K562 (cell line): Measurements from ENCODE around the gene GLIS1. TPM values are rescaled to one million over a fixed set of nuclear protein-coding genes. Genes with fewer than 3 reads are reported as not detected.

Experiments
- ATAC-seq: fragments of 200-7000 bp; cut with Tn5 transposase; 3 replicates; pipeline ENCODE4 v1.9.1; 2020; ENCODE audit warnings: moderate library complexity
- BruUV-seq: library from RNA; stranded (reverse); fragments of 400-500 nt; replicated peaks from 2 replicates; lab custom pipeline; 2021; lab: Mats Ljungman, UMichigan
- CTCF ChIA-PET: fragments of 300-600 bp; formaldehyde crosslinking; extraction: SDS; loops from one replicate; lab custom pipeline; 2021; ENCODE audit warnings: low intra/inter-chr PET ratio; lab: Yijun Ruan, JAX
- POLR2A ChIA-PET: fragments of 300-600, 350-650 bp; sonication (Branson Sonifier 250); formaldehyde crosslinking; extraction: SDS; loops from one replicate; lab custom pipeline; 2021; ENCODE audit warnings: antibody characterized with exemption, inconsistent platforms; lab: Yijun Ruan, JAX
- DNase-seq, 4 experiments: peaks; one replicate each; pipeline versions ENCODE4 v3.0.0 to v3.0.0-alpha.2; 2011 to 2018; ENCODE audit warnings: low spot score in 3 of 4, mixed read lengths in 3 of 4; ENCODE audit errors: extremely low read depth in 1 of 4
- FAIRE-seq: peaks from 2 replicates; lab custom pipeline; 2011; peaks lifted over from hg19 to GRCh38; lab: Jason Lieb, UNC
- H2AFZ ChIP-seq: 2 replicates; pipeline ENCODE4 v1.6.0; 2011; ENCODE audit warnings: low read depth, low read length, control low read depth, inconsistent platforms
- H3K27ac ChIP-seq: fragments of 200-600 bp; 3 replicates; pipeline ENCODE4 v1.8.0; 2011; ENCODE audit warnings: low read depth, mild to moderate bottlenecking, control low read depth, inconsistent platforms, low read length, moderate library complexity, mixed read lengths; ENCODE audit errors: extremely low read depth
- H3K27me3 ChIP-seq, 2 experiments: fragments of 300-600 bp in 1 of 2; 2 replicates in 1 of 2; 3 replicates in 1 of 2; pipeline versions ENCODE4 v1.6.0 to v1.8.0; 2011; ENCODE audit warnings: inconsistent platforms in 2 of 2, low read length in 2 of 2, mild to moderate bottlenecking in 1 of 2, mixed read lengths in 1 of 2, moderate library complexity in 1 of 2; ENCODE audit not compliant: control insufficient read depth in 2 of 2, insufficient read depth in 2 of 2
- H3K36me3 ChIP-seq: fragments of 300-600 bp; 3 replicates; pipeline ENCODE4 v1.8.0; 2011; ENCODE audit warnings: mild to moderate bottlenecking, low read length, inconsistent platforms; ENCODE audit not compliant: control insufficient read depth, insufficient read depth
- H3K4me1 ChIP-seq, 2 experiments: fragments of 200-600 bp in 1 of 2; replicated peaks in 1 of 2; 2 replicates in 1 of 2; 3 replicates in 1 of 2; pipeline versions ENCODE4 v1.5.1 to v1.8.0; 2011; ENCODE audit warnings: inconsistent platforms in 2 of 2, low read length in 2 of 2, mild to moderate bottlenecking in 1 of 2, mixed read lengths in 1 of 2, moderate library complexity in 1 of 2; ENCODE audit not compliant: control insufficient read depth in 2 of 2, insufficient read depth in 2 of 2
- H3K4me2 ChIP-seq: 2 replicates; pipeline ENCODE4 v1.6.1; 2011; ENCODE audit warnings: low read length, control low read depth, inconsistent platforms, mixed read lengths; ENCODE audit not compliant: insufficient read depth
- H3K4me3 ChIP-seq: fragments of 200-600 bp; sonication (generic), shearing (Covaris generic); 2 replicates; pipeline ENCODE4 v1.5.1; 2016; ENCODE audit warnings: control low read depth, inconsistent platforms
- H3K79me2 ChIP-seq: fragments of 200-600 bp; 3 replicates; pipeline ENCODE4 v1.8.0; 2011; ENCODE audit warnings: low read length, inconsistent platforms; ENCODE audit not compliant: control insufficient read depth, insufficient read depth
- H3K9ac ChIP-seq, 2 experiments: 2 replicates each; pipeline versions ENCODE4 v1.6.0 to v1.6.1; 2011; ENCODE audit warnings: low read depth in 2 of 2, low read length in 2 of 2, control low read depth in 1 of 2, inconsistent platforms in 1 of 2, mild to moderate bottlenecking in 1 of 2, mixed read lengths in 1 of 2; ENCODE audit not compliant: insufficient read depth in 1 of 2
- H3K9me1 ChIP-seq: one replicate; pipeline ENCODE4 v1.6.0; 2011; ENCODE audit warnings: inconsistent platforms, mild to moderate bottlenecking, low read length, moderate library complexity; ENCODE audit not compliant: control insufficient read depth, insufficient read depth
- H3K9me3 ChIP-seq: replicated peaks from 2 replicates; pipeline ENCODE4 v1.5.1; 2011; ENCODE audit warnings: low read depth, low read length, inconsistent platforms; ENCODE audit not compliant: control insufficient read depth, insufficient read depth
- H4K20me1 ChIP-seq: replicated peaks from 2 replicates; pipeline ENCODE4 v1.6.1; 2011; ENCODE audit warnings: low read length, inconsistent platforms, mixed read lengths; ENCODE audit not compliant: control insufficient read depth, insufficient read depth
- C11orf30 ChIP-seq: fragments of 450-650 bp; IDR thresholded peaks from 2 replicates; pipeline ENCODE4 v1.6.1; 2016; ENCODE audit warnings: low read depth, mild to moderate bottlenecking
- IFI16 ChIP-seq: fragments of 250-450 bp; sonication (Bioruptor Pico); IDR thresholded peaks from 2 replicates; pipeline ENCODE4 v2.1.2; 2022; ENCODE audit warnings: mild to moderate bottlenecking, inconsistent platforms
- LARP7 ChIP-seq: fragments of 450-650 bp; IDR thresholded peaks from 2 replicates; pipeline ENCODE4 v1.6.1; 2016
- MAFG ChIP-seq: fragments of 450-650 bp; conservative IDR thresholded peaks from 2 replicates; pipeline ENCODE4 v1.6.1; 2016; ENCODE audit warnings: missing genetic modification characterization, missing compliant biosample characterization
- PCBP2 ChIP-seq: fragments of 200-400 bp; formaldehyde crosslinking; IDR thresholded peaks from 2 replicates; pipeline ENCODE4 v1.6.1; 2018; ENCODE audit warnings: low read length, low read depth, mild to moderate bottlenecking, moderate library complexity; ENCODE audit not compliant: poor library complexity, severe bottlenecking
- ZNF316 ChIP-seq: fragments of 450-650 bp; IDR thresholded peaks from 2 replicates; pipeline ENCODE4 v1.6.1; 2016
- ZNF354B ChIP-seq: fragments of 250-450 bp; sonication (Bioruptor Pico); IDR thresholded peaks from 2 replicates; pipeline ENCODE4 v1.4.0; 2020
- WGBS: fragments of 100-300 bp; shearing (Covaris generic); methylation state at CpG from one replicate; pipeline ENCODE4 v1.1.6; 2016; ENCODE audit warnings: low coverage, mixed read lengths; ENCODE audit not compliant: insufficient coverage; ENCODE audit errors: missing lambda C conversion rate; 5-methylcytosine and 5-hydroxymethylcytosine counted together
- in situ Hi-C: fragments of 300-500 bp; cut with MboI; formaldehyde crosslinking; loops from 4 replicates; pipeline ENCODE4 v1.15.0; 2018; ENCODE audit warnings: inconsistent platforms, mixed read lengths
- intact Hi-C: fragments of 100-400 bp; cut with micrococcal nuclease; formaldehyde crosslinking; loops from 2 replicates; pipeline ENCODE4 v1.14.2; 2022
- polyA plus RNA-seq, 8 experiments: library from polyadenylated mRNA; depleted of rRNA in 4 of 8; stranded (reverse) in 5 of 8; unstranded in 3 of 8; fragments of >200 nt; fragmentation: Nextera tagmentation in 2 of 8; fragmentation: Illumina TruSeq in 1 of 8; extraction: Ambion mirVana in 2 of 8; extraction: Trizol in 1 of 8; gene quantifications; 2 replicates each; pipeline versions ENCODE4 v1.2.1 to v1.2.3, GENCODE V29; 2011 to 2014; ENCODE audit warnings: inconsistent platforms in 1 of 8, missing spikeins in 1 of 8
- total RNA-seq, 7 experiments: library from RNA; depleted of rRNA in 6 of 7; stranded (reverse); fragments of >200 nt in 6 of 7; fragmentation: Illumina TruSeq in 2 of 7; extraction: Trizol in 2 of 7; gene quantifications; 2 replicates each; pipeline versions ENCODE4 v1.2.1 to v1.2.3, GENCODE V29; 2011 to 2021; ENCODE audit warnings: low replicate concordance in 1 of 7
- TF ChIP-seq, protein P1 (sequence below): fragments of 250-450 bp; sonication (Bioruptor Pico); IDR thresholded peaks from 2 replicates; pipeline ENCODE4 v1.8.0; 2021; ENCODE audit warnings: moderate library complexity, mild to moderate bottlenecking, inconsistent platforms

Gene GLIS1
- total and polyA plus RNA-seq, 9 of the 15 experiments (the other 6 are each of a cell fraction or from before 2014, with no cell fraction given) = not detected

DNA sequence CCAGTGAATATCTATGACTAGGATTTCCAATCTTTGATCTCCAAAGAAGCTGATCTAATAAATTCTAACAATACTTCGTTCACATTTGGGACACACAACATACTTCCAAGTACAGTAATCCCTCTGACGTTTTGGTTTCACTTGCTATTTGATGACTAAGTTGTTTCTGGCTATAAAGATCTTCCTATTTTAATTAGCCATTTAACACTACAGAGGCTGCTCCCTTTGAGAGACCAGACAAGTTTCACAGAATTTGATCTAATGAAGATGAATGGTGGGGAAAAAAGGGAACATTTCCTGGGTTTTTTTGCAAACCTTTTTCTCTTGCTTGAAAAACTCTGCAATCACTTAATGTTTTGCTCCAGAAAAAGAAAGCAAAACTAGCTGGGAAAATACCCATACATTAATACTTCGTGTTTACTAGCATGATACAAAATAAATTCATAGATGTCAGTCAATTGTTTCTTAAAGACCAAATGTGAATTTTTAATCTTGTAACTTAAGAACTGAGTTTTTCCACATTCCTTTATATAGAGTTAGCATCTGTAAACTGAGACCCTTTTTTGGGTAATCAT, 28.0 kb upstream of the GLIS1 start:
- H3K79me2 ChIP-seq = no peaks in the 10 kb centered on the region
- no peaks in the 10 kb centered on the region for H3K4me1 ChIP-seq
- TF ChIP-seq ZNF354B (CRISPR knock-in tag) (0 out of 2 replicates have a peak, but pooled peaks have one; percentile 27), LARP7 (no peak), PCBP2 (no peak), MAFG (tag) (peak; percentile 32; the same call in 1 of the 2 replicates), ZNF316 (peak; percentile 43; the same call in 1 of the 2 replicates), IFI16 (CRISPR knock-in tag) (no peak), C11orf30 (peak; percentile 32; the same call in 1 of the 2 replicates)
- TF ChIP-seq, protein P1, sequence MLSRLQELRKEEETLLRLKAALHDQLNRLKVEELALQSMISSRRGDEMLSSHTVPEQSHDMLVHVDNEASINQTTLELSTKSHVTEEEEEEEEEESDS (CRISPR knock-in tag) = no peak
- TF ChIP-seq, all 486 proteins: peak for 4
- no peak overlapping the region for H3K27ac ChIP-seq
- no peaks in the 10 kb centered on the region for H3K27me3 ChIP-seq
- H3K4me2 ChIP-seq = no peak overlapping the region
- DNase-seq = no peak
- no peak overlapping the region for H3K4me3 ChIP-seq
- H3K9me3 ChIP-seq = no peaks in the 10 kb centered on the region
- WGBS = 57% methylated on average over 3 of the region's 3 CpGs
- in situ Hi-C loops = no loop called here
- ChIA-PET CTCF (no interaction called here), POLR2A (interaction anchor here (1.0 to 1.5 kb wide), 4 partner anchors 12 to 232 kb away, joined by 3 to 4 read pairs (median 4); no protein-coding TSS in a partner anchor)
- H3K9me1 ChIP-seq = no peaks in the 10 kb centered on the region
- H4K20me1 ChIP-seq = no peaks in the 10 kb centered on the region
- H2AFZ ChIP-seq = no peak overlapping the region
- no TSS peak for BruUV-seq
- H3K9ac ChIP-seq = no peak overlapping the region
- no peak for FAIRE-seq
- intact Hi-C loops = loop anchor here (10.0 kb wide), 1 partner anchor 188 kb away; no protein-coding TSS in a partner anchor
- peaks cover 67% of the 10 kb centered on the region for H3K36me3 ChIP-seq
- ATAC-seq = no peak
